GM21390 (cell line): ENCODE data around the gene NAGPA.
"Not testable (repeated sequence)": the region's sequence is repeated elsewhere in the genome, so short reads cannot be mapped to it uniquely, and the experiment has no call there.

Source experiments
- ATAC-seq: cut with Tn5 transposase; IDR thresholded peaks from one replicate; pipeline ENCODE4 v1.9.1; 2021; ENCODE audit not compliant: unreplicated experiment

NAGPA gene

DNA sequence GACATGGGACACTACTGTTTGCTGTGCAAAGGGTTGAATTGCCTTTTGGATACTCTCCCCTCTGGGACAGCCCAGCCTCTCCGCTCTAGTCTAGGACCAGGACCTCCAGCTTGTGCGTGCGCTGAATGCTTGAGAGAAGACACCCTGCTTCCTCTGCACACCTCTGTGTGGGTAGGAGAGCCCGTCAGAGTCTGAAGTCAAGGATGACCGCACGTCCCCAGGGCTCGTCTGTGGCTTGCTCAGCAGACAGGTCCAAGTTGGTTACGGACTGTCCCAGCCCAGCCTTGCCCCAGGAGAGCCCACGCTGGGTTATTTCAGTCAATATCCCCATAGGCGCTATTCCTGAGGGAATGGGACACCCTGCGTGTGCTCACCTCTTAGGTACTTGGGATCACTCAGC lies 28.3 kb upstream of the NAGPA start:
- no peak for ATAC-seq

DNA sequence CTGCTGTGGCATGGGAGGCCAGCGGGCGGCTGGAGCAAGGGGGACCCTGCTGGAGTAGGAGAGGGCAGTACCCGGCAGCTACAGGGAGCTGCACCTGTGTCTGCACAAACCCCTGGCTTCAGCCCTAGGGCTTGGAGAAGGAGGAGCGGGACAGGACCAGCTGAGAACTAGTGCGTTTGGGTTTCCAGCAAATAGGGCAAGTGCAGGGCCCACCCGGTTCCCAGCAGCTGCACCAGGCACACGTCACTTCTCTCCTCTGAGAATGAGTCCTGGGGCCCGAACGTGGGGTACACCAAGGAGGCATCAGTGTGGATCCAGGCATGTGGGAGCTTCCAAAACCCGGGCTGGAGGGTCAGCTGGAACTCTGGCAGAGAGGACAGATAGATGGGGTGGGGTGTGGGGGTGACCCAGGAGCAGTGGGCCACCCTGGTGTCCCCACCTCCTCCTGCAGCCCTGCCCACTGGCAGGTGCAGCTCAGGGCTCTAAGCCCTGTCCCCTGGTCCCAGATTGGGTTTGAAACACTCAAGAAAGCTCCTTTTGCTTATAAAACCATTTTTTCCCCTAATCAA lies 26.4 kb upstream of the NAGPA start:
- ATAC-seq, result no peak

- no peak for ATAC-seq
Measured at GRCh38 chr16:5059386-5060072, 25.8 kb upstream of the NAGPA start.

- ATAC-seq, result no peak
Measured at GRCh38 chr16:5058476-5058875, 24.7 kb upstream of the NAGPA start.

GRCh38 chr16:5056352-5056751 lies 22.6 kb upstream of the NAGPA start:
- no peak for ATAC-seq

DNA sequence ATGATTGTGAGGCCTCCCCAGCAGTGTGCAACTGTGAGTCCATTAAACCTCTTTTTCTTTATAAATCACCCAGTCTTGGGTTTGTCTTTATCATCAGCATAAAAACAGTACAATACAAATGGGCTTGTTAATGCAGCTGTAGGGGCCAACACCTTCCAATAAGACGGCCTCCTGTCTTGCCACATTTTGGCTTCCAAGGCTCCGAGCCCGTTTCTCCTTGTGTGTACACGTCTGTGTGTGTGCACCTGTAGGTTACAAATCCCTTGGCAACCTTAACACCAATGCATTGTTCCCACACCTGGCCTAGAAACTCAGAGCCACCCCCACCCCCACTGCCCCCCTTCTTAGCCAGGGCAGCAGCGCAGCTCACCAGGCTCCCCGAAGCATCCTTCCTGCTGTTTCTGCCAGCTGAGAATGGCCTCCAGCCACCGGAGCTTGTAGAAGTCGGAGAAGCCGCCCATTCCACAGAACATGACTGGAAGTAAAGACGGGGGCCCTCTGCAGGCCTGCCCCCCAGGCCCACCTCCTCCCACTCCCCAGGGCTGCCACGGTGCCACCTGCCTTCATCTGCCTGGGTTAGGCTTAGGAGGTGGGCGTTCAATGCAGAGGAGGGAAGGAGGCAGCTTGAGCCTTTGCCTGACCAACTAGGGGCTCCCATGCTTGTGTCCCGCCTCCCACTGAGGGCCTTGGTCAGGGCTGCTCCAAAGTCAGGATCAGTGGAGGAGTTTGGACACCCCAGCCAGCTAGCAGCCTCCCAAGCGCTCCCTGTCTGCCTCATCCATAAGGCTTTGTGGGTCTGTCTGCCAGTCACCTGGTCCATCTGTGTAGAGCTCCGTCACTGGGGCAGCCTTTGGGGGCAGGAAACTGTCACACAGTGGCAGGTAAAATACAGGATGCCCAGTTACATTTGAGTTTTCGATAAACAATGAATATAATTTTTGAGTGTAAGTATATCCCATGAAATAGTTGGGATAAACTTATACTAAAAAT lies 21.4 kb upstream of the NAGPA start:
- no peak for ATAC-seq

GRCh38 chr16:5046914-5047313 lies 13.2 kb upstream of the NAGPA start:
- no peak for ATAC-seq

DNA sequence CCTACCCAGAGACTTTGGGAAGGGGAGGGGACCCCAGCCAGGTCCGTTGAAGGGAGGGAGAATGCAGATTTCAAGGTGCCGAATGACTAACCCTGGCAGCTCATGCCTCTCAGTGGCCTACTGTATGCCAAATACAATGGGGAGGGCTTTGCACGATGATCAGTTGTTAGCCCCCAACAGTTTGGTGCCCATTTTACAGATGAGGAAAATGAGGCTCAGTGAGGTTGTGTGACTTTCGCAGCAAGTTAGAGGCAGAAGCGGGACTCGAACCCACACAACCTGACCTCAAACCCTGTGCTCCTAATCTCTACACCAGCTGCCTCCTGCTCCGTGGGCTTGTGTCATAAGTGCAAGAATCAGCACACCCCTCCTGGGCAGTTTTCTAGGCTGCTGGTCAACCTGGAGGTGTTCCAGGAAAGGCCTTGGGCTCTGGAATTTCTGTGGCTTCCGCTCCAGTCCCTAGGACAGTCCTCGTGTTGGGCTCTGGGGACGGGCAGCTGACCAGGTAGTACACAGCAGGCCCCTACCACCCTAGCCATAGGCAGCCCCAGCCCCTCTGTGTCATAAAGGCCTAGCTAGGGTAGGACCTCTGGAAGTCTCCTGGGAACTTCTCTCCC lies 11.9 kb upstream of the NAGPA start:
- no peak for ATAC-seq

GRCh38 chr16:5044581-5044980 lies 10.8 kb upstream of the NAGPA start:
- not testable (repeated sequence) for ATAC-seq

- no peak for ATAC-seq
Measured at GRCh38 chr16:5044011-5044540, 10.3 kb upstream of the NAGPA start.

DNA sequence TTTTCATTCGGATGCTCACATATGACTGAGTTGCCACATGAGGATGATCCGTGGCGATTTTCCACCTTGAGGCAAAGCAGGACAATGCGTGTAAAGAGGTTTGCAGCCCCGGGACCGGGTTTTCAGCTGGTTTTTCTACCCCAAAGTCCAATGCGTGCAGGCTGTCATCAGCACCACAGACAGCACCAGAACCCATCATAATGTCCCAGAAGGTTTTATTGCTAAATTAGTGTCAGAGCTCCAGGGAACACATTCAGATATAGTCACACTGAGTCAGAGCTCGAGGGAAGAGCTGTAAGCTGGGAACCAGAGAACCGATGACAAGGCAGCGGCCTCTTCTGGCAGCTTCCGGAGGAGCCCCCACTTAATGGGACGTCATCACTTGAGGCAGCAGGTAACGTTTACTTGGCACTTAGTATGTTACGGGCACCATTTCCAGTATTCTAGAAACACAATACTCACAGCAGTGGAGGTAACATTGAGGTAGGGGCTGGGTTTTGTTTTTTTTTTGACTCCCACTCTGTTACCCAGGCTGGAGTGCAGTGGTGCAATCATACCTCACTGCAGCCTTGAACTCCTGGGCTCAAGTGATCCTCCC lies 8.9 kb upstream of the NAGPA start:
- no peak for ATAC-seq

DNA sequence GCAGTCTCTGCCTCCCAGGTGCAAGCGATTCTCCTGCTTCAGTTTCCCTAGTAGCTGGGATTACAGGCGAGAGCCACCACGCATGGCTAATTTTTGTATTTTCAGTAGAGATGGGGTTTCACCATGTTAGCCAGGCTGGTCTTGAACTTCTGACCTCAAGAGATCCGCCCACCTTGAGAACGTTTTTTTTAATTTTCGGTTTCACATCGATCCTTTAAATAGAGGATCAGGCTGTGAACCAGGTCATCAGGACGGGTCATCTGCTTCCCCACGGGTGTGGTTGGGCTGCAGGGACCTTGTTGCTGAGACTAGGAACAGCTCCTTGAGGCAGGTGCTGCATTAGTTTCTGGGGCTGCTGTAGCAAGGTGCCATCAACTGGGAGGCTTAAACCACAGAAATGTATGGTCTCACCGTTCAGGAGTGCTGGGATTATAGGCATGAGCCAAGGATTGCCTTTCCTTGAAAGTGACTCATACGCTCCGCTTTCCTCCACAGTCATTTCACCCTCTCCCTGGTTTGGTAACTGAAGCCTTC lies 7.9 kb upstream of the NAGPA start:
- ATAC-seq, result peak; percentile 72

GRCh38 chr16:5040451-5040850 lies 6.7 kb upstream of the NAGPA start:
- ATAC-seq, result no peak

DNA sequence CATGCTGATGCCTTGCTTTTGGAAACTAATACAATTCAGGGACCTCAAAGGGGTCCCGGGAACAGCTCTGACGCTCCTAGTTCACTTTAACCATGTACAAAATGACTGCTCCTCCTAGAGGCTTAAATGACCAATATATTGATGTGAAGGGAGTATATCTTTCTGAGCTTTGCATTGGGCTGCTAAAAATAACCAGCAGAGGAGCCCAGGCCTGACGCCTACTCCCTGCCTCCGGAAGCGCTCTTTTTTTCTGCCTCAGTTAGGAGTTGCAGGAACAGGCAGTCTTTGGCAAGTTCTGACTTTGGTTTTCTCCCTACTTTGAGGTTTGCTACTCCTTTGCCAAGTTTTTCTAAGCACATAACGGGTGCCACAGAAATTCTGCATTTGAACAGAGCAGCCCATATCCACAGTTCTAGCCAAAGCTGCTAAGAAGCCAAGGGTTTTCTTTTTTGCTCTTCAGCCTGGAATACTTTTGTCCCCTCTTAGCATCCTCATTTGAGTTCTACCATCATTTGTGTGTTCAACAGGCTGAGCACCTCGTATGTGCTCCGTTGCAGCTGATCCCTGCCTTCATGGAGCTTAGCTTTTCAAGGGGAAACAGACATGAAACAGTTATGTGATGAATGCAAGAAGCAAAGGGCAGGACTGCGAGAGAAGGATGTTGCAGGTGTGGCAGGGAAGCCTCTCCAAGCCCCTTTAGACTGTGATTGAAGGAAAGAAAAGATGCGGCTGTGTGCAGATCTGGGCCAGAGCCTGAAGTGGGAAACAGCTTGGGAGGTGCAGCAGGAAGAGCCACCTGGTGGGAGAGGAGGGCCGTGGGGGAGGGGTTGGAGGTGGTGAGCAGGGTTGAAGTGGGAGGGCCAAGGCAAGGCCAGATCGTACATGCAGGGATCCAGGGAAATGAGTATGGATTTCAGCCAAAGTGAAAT lies 2.8 kb upstream of the NAGPA start:
- ATAC-seq, result no peak

- no peak for ATAC-seq
Measured at GRCh38 chr16:5035909-5036227, 2.1 kb upstream of the NAGPA start.

GRCh38 chr16:5034167-5034523 lies 410 bp upstream of the NAGPA start:
- ATAC-seq, result no peak

GRCh38 chr16:5032748-5033167 lies 977 bp downstream of the NAGPA start:
- ATAC-seq, result no peak

DNA sequence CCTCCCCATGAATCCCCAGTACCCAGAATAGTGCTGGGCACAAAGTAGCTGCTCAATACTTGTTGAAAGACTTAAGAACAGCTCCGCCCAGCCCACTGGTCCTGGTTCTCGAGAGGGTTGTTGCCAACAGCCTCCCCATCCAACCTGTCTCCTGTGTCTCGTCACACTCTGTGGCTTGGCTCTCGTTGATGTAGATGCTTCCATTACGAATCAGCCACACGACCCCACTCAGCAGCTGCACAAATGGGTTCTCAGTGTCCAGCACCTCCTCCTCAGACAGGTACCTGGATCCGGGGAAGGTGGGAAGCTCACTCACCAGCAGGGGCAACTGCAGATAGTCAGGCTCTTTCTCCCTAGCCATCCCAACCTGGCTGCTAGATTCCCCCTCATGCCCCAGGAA lies 2.1 kb downstream of the NAGPA start:
- no peak for ATAC-seq

- ATAC-seq, result no peak
Measured at GRCh38 chr16:5030251-5030870, 3.4 kb downstream of the NAGPA start.
